ENCODE results near the gene CRYBG1. TPM values are rescaled to one million over a fixed set of nuclear protein-coding genes. Genes with fewer than 3 reads are reported as not detected.

CRYBG1 gene
- total and polyA plus RNA-seq, 2 donors (not counting 1 experiment from before 2014, with no cell fraction given): 9.6 to 47.0 TPM

GRCh38 chr6:106434530-106434929 lies 74.0 kb downstream of the CRYBG1 start:
- intact Hi-C loops (cut with micrococcal nuclease): no loop called here
- CTCF ChIA-PET: interaction anchor here (0.9 kb wide), 1 partner anchor 12 kb away, joined by 3 read pairs; no protein-coding TSS in a partner anchor

GRCh38 chr6:106439459-106439858 lies 78.9 kb downstream of the CRYBG1 start:
- Mint-ChIP-seq H3K27ac (no peak overlapping the region), H3K4me1 (no peaks in the 10 kb centered on the region), H3K4me3 (no peak overlapping the region), H3K27me3 (peaks cover 38% of the 10 kb centered on the region), H3K9me3 (ENCODE audit: insufficient read depth) (no peaks in the 10 kb centered on the region)
- H3K27me3 ChIP-seq (replicated peaks in 1 of 4; ENCODE audit: control extremely low read depth in 1 of 4, control insufficient read depth in 3 of 4, insufficient read depth in 4 of 4, low read length in 3 of 4): peaks cover 0 to 7% (median 5%) of the 10 kb centered on the region in 4 experiments
- no CpG with 5 or more reads among the region's 2 CpGs for WGBS (ENCODE audit: insufficient coverage)
- ATAC-seq (ENCODE audit: low read depth) (no peak), DNase-seq (no peak)
- intact Hi-C loops (cut with micrococcal nuclease): no loop called here
- H3K9me3 ChIP-seq (ENCODE audit: control extremely low read depth in 1 of 3, control insufficient read depth in 2 of 3, insufficient read depth in 1 of 3, low read length in 2 of 3): no peaks in the 10 kb centered on the region
- no peak overlapping the region for H2AFZ ChIP-seq (ENCODE audit: insufficient read depth, low read depth, low read length, poor library complexity, severe bottlenecking)
- peaks cover 3% of the 10 kb centered on the region in 2 donors for H3K4me1 ChIP-seq (ENCODE audit: control insufficient read depth in 2 of 2, insufficient read depth in 2 of 2, low read length in 2 of 2)
- CTCF ChIA-PET: interaction anchor here (0.7 to 12.0 kb wide), 5 partner anchors 9 to 1561 kb away, joined by 3 to 567 read pairs (median 4); no protein-coding TSS in a partner anchor
- H4K20me1 ChIP-seq (ENCODE audit: control insufficient read depth, insufficient read depth, low read length, poor library complexity, severe bottlenecking): no peaks in the 10 kb centered on the region
- no peak overlapping the region for H3K9ac ChIP-seq (ENCODE audit: low read length)
- no peaks in the 10 kb centered on the region for H3K36me3 ChIP-seq (replicated peaks in 1 of 2; ENCODE audit: control extremely low read depth in 1 of 2, control insufficient read depth in 1 of 2, extremely low read depth in 1 of 2, insufficient read depth in 2 of 2, low read length in 1 of 2)
- POLR2A ChIA-PET: no interaction called here
- H3K4me3 ChIP-seq (ENCODE audit: control extremely low read depth in 1 of 5, extremely low read depth in 1 of 5, insufficient read depth in 1 of 5, low read depth in 2 of 5, low read length in 4 of 5): no peak overlapping the region
- no peak overlapping the region for H3K27ac ChIP-seq (ENCODE audit: low read length in 2 of 2)
- H3K4me2 ChIP-seq (replicated peaks; ENCODE audit: low read depth, low read length, poor library complexity, severe bottlenecking): no peak overlapping the region
- H3K79me2 ChIP-seq (ENCODE audit: control insufficient read depth, insufficient read depth, low read length): no peaks in the 10 kb centered on the region
- TF ChIP-seq EZH2 (IDR thresholded peaks at IDR 0.05; ENCODE audit: borderline replicate concordance, insufficient read depth, low read depth, low read length, poor library complexity, severe bottlenecking) (no peak), CTCF (IDR thresholded peaks at IDR 0.05) (no peak)

More at GRCh38 chr6:106434530-106434929, 74.0 kb downstream of the CRYBG1 start:
- Mint-ChIP-seq H3K4me3 (no peak overlapping the region), H3K4me1 (no peaks in the 10 kb centered on the region), H3K9me3 (ENCODE audit: insufficient read depth) (no peaks in the 10 kb centered on the region), H3K27ac (no peak overlapping the region), H3K27me3 (peaks cover 24% of the 10 kb centered on the region)
- H3K9ac ChIP-seq (ENCODE audit: low read length): no peak overlapping the region
- H3K9me3 ChIP-seq (ENCODE audit: control extremely low read depth in 1 of 3, control insufficient read depth in 2 of 3, insufficient read depth in 1 of 3, low read length in 2 of 3): no peaks in the 10 kb centered on the region
- H3K79me2 ChIP-seq (ENCODE audit: control insufficient read depth, insufficient read depth, low read length): no peaks in the 10 kb centered on the region
- no peaks in the 10 kb centered on the region for H4K20me1 ChIP-seq (ENCODE audit: control insufficient read depth, insufficient read depth, low read length, poor library complexity, severe bottlenecking)
- H3K36me3 ChIP-seq (replicated peaks in 1 of 2; ENCODE audit: control extremely low read depth in 1 of 2, control insufficient read depth in 1 of 2, extremely low read depth in 1 of 2, insufficient read depth in 2 of 2, low read length in 1 of 2): no peaks in the 10 kb centered on the region
- POLR2A ChIA-PET: no interaction called here
- no peak for TF ChIP-seq CTCF (IDR thresholded peaks at IDR 0.05)
- TF ChIP-seq EZH2 (IDR thresholded peaks at IDR 0.05; ENCODE audit: borderline replicate concordance, insufficient read depth, low read depth, low read length, poor library complexity, severe bottlenecking): no peak
- no peak overlapping the region for H3K4me3 ChIP-seq (ENCODE audit: control extremely low read depth in 1 of 5, extremely low read depth in 1 of 5, insufficient read depth in 1 of 5, low read depth in 2 of 5, low read length in 4 of 5)
- H3K4me1 ChIP-seq (ENCODE audit: control insufficient read depth in 2 of 2, insufficient read depth in 2 of 2, low read length in 2 of 2): no peaks in the 10 kb centered on the region
- no peak overlapping the region for H3K4me2 ChIP-seq (replicated peaks; ENCODE audit: low read depth, low read length, poor library complexity, severe bottlenecking)
- H3K27ac ChIP-seq (ENCODE audit: low read length in 2 of 2): no peak overlapping the region
- H2AFZ ChIP-seq (ENCODE audit: insufficient read depth, low read depth, low read length, poor library complexity, severe bottlenecking): no peak overlapping the region
- H3K27me3 ChIP-seq (replicated peaks in 1 of 4; ENCODE audit: control extremely low read depth in 1 of 4, control insufficient read depth in 3 of 4, insufficient read depth in 4 of 4, low read length in 3 of 4): peaks cover 0 to 5% (median 4%) of the 10 kb centered on the region in 4 experiments
- ATAC-seq (ENCODE audit: low read depth) (no peak), DNase-seq (no peak)

Measured in B cell (primary cell).